ENCODE results near the gene RBFOX1.

DNA sequence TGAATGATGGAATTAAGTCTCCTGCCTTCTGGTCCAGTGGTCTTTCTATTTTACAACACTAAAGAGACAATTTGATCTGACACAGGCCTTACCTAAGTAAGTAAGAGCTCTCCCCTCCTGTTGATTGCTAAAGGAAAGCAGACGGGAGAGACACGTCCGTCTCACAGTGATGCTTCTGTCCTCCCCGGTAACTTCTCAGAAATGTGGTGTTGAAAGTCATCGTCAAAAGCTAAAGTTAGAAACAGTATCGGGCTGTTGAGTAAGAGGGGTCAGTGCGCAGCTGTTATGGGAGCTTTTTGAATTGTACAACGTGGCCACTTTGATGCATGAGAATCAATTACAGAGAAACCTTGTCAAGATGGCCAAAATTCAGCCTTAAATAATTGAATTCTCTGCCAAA lies 1.9 kb upstream of the RBFOX1 start:
- TF ChIP-seq, protein P1, sequence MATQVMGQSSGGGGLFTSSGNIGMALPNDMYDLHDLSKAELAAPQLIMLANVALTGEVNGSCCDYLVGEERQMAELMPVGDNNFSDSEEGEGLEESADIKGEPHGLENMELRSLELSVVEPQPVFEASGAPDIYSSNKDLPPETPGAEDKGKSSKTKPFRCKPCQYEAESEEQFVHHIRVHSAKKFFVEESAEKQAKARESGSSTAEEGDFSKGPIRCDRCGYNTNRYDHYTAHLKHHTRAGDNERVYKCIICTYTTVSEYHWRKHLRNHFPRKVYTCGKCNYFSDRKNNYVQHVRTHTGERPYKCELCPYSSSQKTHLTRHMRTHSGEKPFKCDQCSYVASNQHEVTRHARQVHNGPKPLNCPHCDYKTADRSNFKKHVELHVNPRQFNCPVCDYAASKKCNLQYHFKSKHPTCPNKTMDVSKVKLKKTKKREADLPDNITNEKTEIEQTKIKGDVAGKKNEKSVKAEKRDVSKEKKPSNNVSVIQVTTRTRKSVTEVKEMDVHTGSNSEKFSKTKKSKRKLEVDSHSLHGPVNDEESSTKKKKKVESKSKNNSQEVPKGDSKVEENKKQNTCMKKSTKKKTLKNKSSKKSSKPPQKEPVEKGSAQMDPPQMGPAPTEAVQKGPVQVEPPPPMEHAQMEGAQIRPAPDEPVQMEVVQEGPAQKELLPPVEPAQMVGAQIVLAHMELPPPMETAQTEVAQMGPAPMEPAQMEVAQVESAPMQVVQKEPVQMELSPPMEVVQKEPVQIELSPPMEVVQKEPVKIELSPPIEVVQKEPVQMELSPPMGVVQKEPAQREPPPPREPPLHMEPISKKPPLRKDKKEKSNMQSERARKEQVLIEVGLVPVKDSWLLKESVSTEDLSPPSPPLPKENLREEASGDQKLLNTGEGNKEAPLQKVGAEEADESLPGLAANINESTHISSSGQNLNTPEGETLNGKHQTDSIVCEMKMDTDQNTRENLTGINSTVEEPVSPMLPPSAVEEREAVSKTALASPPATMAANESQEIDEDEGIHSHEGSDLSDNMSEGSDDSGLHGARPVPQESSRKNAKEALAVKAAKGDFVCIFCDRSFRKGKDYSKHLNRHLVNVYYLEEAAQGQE (IDR thresholded peaks at IDR 0.05; ENCODE audit: borderline replicate concordance) = no peak
- TF ChIP-seq MXI1 (conservative IDR thresholded peaks at IDR 0.05; ENCODE audit: poor library complexity, severe bottlenecking) = no peak
- TF ChIP-seq POLR2AphosphoS5 (IDR thresholded peaks at IDR 0.05) = no peak
- TF ChIP-seq SMC3 (conservative IDR thresholded peaks at IDR 0.05; ENCODE audit: poor library complexity) = no peak
- TF ChIP-seq, protein P2, sequence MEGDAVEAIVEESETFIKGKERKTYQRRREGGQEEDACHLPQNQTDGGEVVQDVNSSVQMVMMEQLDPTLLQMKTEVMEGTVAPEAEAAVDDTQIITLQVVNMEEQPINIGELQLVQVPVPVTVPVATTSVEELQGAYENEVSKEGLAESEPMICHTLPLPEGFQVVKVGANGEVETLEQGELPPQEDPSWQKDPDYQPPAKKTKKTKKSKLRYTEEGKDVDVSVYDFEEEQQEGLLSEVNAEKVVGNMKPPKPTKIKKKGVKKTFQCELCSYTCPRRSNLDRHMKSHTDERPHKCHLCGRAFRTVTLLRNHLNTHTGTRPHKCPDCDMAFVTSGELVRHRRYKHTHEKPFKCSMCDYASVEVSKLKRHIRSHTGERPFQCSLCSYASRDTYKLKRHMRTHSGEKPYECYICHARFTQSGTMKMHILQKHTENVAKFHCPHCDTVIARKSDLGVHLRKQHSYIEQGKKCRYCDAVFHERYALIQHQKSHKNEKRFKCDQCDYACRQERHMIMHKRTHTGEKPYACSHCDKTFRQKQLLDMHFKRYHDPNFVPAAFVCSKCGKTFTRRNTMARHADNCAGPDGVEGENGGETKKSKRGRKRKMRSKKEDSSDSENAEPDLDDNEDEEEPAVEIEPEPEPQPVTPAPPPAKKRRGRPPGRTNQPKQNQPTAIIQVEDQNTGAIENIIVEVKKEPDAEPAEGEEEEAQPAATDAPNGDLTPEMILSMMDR (IDR thresholded peaks at IDR 0.05; ENCODE audit: poor library complexity, severe bottlenecking) = no peak
- no peak for TF ChIP-seq EZH2 (IDR thresholded peaks at IDR 0.05; ENCODE audit: borderline replicate concordance, insufficient read depth, low read length, poor library complexity, severe bottlenecking)
- TF ChIP-seq EP300 (conservative IDR thresholded peaks at IDR 0.05; ENCODE audit: poor library complexity, severe bottlenecking) = no peak
- TF ChIP-seq TAF1 (IDR thresholded peaks at IDR 0.05; ENCODE audit: low read depth) = no peak
